HEK293 (cell line): ENCODE results near the gene PARD3B.

Experiments used
- HOXA7 ChIP-seq: sonication (generic); formaldehyde crosslinking; IDR thresholded peaks from 2 replicates; pipeline ENCODE4 v1.8.1; 2022; ENCODE audit warnings: missing genetic modification reagents, borderline replicate concordance
- MZF1 ChIP-seq: fragments of 450-650 bp; formaldehyde crosslinking; IDR thresholded peaks from 2 replicates; pipeline ENCODE4 v1.5.1; 2017; ENCODE audit warnings: missing biosample characterization, missing genetic modification characterization, borderline replicate concordance
- ZFP41 ChIP-seq: fragments of 450-650 bp; formaldehyde crosslinking; IDR thresholded peaks from 2 replicates; pipeline ENCODE4 v1.5.1; 2016; ENCODE audit warnings: missing biosample characterization, missing genetic modification characterization, borderline replicate concordance
- ZNF214 ChIP-seq: fragments of 450-650 bp; formaldehyde crosslinking; IDR thresholded peaks from 2 replicates; pipeline ENCODE4 v1.5.1; 2017; ENCODE audit warnings: missing biosample characterization, mild to moderate bottlenecking, missing genetic modification characterization, borderline replicate concordance
- ZNF324 ChIP-seq: fragments of 450-650 bp; formaldehyde crosslinking; IDR thresholded peaks from 2 replicates; pipeline ENCODE4 v1.5.1; 2016; ENCODE audit warnings: missing biosample characterization, missing genetic modification characterization
- ZNF830 ChIP-seq: fragments of 450-650 bp; IDR thresholded peaks from 2 replicates; pipeline ENCODE4 v1.5.0; 2018; ENCODE audit warnings: missing biosample characterization, missing genetic modification characterization, low read depth, mild to moderate bottlenecking, moderate library complexity
- TF ChIP-seq, protein P1 (sequence below): fragments of 450-650 bp; formaldehyde crosslinking; IDR thresholded peaks from 2 replicates; pipeline ENCODE4 v1.5.1; 2016; ENCODE audit warnings: missing biosample characterization, missing genetic modification characterization
- TF ChIP-seq, protein P2 (sequence below): fragments of 450-650 bp; formaldehyde crosslinking; IDR thresholded peaks from 2 replicates; pipeline ENCODE4 v1.5.1; 2017; ENCODE audit warnings: missing biosample characterization, missing genetic modification characterization

GRCh38 chr2:205290299-205290698 is 745.0 kb downstream of the PARD3B start:
- TF ChIP-seq HOXA7 (CRISPR knock-in tag): no peak
- TF ChIP-seq, protein P1, sequence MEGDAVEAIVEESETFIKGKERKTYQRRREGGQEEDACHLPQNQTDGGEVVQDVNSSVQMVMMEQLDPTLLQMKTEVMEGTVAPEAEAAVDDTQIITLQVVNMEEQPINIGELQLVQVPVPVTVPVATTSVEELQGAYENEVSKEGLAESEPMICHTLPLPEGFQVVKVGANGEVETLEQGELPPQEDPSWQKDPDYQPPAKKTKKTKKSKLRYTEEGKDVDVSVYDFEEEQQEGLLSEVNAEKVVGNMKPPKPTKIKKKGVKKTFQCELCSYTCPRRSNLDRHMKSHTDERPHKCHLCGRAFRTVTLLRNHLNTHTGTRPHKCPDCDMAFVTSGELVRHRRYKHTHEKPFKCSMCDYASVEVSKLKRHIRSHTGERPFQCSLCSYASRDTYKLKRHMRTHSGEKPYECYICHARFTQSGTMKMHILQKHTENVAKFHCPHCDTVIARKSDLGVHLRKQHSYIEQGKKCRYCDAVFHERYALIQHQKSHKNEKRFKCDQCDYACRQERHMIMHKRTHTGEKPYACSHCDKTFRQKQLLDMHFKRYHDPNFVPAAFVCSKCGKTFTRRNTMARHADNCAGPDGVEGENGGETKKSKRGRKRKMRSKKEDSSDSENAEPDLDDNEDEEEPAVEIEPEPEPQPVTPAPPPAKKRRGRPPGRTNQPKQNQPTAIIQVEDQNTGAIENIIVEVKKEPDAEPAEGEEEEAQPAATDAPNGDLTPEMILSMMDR (tag by site-specific recombination): no peak
- TF ChIP-seq, protein P2, sequence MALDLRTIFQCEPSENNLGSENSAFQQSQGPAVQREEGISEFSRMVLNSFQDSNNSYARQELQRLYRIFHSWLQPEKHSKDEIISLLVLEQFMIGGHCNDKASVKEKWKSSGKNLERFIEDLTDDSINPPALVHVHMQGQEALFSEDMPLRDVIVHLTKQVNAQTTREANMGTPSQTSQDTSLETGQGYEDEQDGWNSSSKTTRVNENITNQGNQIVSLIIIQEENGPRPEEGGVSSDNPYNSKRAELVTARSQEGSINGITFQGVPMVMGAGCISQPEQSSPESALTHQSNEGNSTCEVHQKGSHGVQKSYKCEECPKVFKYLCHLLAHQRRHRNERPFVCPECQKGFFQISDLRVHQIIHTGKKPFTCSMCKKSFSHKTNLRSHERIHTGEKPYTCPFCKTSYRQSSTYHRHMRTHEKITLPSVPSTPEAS: no peak
- TF ChIP-seq ZNF830 (tag by site-specific recombination): no peak
- TF ChIP-seq ZNF214 (tag by site-specific recombination): no peak
- TF ChIP-seq ZFP41: no peak
- TF ChIP-seq MZF1 (tag by site-specific recombination): no peak
- no peak for TF ChIP-seq ZNF324 (tag by site-specific recombination)
